Measurements from ENCODE around the gene SLC2A6.
A peak's percentile ranks its signal among the peaks of the same experiment; 100 is the strongest.
"Not testable (repeated sequence)": the region's sequence is repeated elsewhere in the genome, so short reads cannot be mapped to it uniquely, and the experiment has no call there.

Gene SLC2A6

DNA sequence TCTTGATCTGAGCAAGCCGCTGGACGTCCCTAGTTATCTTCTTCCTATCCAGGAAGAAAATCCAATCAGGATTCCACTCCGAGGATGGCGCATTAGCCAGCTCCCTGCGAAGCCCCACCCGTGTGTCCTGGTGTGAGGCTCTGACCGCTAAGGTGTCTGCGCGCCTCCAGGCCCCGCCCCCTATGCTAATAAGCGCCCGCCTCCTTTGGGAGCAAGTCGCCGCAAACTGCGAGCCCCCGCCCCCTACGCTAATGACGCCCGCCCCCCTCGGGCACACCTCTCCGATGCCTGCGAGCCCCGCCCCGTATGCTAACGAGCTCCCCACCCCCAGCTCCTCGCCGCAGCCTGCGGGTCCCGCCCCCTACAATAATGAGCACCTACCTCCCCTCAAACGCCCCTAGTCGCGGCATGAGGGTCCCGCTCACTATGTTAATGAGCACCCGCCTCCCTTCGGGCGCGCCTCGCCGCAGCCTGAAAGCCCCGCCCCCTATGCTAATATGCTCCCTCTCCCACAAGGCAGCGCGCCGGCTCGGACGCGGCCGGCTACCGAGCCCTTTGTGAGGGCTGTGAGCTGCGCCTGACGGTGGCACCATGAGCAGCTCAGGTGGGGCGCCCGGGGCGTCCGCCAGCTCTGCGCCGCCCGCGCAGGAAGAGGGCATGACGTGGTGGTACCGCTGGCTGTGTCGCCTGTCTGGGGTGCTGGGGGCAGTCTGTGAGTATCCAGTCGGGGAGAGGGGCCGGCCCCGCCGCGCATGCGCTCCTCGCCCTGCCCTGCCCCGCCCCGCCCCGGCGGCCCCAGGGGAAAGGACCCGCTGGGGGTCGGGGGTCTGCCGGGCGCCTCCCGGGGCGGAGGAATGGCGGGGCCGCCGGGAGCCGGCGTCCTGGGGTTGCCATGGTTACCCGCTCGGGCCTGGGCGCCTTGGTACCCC is 19.2 kb downstream of the SLC2A6 start, which contains the start of gene CACFD1:
CACFD1 (plus strand) TSS at position 503 of the 929 bp plus-strand sequence; CDS start at position 592, 89 bp downstream.
- peak; percentile 96 to 100 (median 100) for DNase-seq

DNA sequence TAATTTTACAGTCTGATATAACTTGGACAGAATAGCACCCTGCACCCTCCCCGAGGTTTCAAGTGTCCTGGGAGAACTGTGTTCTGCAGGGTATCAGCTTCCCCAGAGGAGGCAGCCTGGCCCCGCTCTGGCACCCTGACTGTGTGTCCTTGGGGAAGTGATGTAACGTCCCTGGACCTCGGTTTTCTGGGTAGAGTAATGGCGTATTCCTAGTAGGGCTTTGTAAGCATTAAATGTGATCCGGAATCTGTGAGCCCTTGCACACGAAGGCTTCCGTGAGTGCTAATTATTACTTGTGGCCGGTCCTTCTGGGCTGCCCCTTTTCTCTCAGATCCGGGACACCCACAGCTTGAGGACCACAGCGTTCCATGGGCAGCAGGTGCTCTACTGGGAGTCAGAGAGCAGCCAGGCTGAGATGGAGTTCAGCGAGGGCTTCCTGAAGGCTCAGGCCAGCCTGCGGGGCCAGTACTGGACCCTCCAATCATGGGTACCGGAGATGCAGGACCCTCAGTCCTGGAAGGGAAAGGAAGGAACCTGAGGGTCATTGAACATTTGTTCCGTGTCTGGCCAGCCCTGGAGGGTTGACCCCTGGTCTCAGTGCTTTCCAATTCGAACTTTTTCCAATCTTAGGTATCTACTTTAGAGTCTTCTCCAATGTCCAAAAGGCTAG is 20.1 kb downstream of the SLC2A6 start:
- peak in 2 of 3 experiments; percentile 49 to 67 for DNase-seq

DNA sequence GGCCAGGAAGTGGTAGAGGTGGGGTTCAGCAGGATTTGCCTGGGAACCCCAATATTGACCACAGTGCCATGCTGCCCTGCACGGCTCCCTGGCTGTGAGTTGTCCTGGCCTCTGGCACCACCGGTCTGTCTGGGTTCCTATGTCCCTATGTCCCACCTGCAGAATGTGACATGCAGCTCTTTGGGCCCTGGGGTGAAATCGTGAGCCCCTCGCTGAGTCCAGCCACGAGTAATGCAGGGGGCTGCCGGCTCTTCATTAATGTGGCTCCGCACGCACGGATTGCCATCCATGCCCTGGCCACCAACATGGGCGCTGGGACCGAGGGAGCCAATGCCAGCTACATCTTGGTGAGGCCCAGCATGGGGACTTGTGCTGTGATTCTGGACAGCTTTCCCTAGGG is 21.2 kb downstream of the SLC2A6 start:
- no peak for DNase-seq

DNA sequence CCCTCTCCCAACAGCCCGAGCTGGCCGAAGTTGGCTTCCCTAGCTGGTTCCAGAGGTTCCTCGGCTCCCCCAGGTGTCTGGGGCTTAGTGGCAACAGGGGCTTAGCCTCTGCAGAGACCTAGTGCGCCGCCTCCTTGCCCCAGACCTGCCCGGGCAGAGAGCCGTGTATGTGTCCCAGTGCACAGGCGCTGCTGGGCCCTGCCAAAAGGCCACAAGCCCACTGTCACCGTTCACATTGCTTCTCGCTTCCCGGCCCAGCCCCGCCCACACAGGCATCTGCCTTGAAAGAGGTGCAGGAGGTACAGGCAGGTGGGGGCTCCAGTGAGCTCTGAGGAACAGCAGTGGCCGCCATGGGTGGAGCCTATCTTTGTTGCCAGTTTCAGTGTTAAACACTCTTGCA is 21.7 kb downstream of the SLC2A6 start:
- no peak for DNase-seq

DNA sequence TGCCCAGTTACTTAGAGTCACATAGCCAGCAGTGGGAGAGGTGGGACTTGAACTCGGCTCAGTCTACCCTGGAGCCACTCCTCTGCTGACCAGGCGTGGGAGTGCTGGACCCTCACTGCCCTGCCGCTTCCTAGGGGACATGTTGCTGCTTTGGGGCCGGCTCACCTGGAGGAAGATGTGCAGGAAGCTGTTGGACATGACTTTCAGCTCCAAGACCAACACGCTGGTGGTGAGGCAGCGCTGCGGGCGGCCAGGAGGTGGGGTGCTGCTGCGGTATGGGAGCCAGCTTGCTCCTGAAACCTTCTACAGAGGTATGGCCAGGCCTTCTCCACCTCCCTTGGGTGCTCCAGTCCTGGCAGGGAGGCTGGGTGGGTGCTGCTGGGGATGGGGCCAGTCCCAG is 22.5 kb downstream of the SLC2A6 start:
- no peak for DNase-seq

DNA sequence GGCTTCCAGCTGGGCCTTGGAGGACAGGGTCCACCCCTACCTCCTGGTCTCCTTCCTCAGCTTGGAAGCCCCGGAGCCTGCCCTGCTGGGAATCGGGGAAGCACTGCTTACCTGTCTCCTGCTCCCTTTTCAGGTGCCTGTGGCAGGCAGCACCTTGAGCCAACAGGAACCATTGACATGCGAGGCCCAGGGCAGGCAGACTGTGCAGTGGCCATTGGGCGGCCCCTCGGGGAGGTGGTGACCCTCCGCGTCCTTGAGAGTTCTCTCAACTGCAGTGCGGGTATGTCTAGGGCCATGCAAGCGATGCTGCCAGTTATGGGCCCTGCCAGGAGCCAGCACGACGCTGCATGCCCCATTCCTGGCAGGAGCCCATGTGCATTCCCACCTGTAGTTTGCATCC is 23.0 kb downstream of the SLC2A6 start:
- DNase-seq, result no peak

DNA sequence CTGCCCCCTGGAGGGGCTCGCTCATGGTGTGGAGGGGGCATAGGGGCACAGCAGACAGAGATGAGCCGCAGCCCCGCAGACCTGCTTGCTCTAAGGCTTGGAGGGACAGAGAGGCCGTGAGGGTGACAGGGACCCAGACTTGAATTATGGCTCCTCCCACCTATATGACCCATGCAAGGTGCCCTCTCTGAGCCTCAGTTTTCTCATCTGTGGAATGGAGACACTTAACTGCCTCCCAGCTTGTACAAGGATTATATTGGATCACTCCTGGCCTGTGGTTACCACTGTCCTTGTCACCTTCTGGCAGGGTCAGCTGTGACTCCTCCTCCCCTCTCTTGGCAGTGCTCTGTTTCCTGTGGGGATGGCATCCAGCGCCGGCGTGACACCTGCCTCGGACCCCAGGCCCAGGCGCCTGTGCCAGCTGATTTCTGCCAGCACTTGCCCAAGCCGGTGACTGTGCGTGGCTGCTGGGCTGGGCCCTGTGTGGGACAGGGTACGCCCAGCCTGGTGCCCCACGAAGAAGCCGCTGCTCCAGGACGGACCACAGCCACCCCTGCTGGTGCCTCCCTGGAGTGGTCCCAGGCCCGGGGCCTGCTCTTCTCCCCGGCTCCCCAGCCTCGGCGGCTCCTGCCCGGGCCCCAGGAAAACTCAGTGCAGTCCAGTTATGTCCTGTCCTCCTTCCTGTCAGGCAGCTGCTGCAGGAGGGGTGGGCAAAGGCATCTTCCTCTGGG is 23.8 kb downstream of the SLC2A6 start:
- DNase-seq, result no peak

DNA sequence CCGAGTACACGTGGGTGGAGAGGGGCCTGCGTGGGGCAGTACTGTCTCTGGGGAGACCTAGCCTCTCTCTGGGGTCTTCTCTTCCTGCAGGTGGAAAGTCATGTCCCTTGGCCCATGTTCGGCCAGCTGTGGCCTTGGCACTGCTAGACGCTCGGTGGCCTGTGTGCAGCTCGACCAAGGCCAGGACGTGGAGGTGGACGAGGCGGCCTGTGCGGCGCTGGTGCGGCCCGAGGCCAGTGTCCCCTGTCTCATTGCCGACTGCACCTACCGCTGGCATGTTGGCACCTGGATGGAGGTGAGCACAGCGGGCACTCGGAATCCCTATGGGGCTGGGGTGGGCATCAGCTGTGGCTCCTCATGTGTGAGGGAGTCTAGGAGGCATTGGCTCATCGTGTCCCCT is 24.6 kb downstream of the SLC2A6 start:
- DNase-seq, result no peak

DNA sequence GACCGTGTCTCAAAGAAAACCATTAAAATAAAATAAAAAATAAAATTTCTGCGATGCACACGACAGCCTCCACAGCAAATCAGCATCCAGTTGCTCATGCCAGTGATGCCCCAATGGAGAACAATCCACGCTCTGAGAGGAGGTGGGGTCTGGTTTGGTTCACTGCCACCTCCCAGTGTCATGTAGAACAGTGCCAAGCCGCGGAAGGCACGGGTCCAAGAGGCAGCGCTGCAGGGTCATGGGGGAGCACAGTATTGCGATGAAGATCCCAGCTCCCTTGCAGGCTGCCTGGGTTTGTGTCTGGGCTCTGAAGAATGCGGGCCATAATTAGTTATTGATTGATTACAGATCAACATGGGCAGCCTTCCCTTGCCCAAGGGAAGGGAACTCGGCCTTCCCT is 25.2 kb downstream of the SLC2A6 start:
- DNase-seq, result no peak

DNA sequence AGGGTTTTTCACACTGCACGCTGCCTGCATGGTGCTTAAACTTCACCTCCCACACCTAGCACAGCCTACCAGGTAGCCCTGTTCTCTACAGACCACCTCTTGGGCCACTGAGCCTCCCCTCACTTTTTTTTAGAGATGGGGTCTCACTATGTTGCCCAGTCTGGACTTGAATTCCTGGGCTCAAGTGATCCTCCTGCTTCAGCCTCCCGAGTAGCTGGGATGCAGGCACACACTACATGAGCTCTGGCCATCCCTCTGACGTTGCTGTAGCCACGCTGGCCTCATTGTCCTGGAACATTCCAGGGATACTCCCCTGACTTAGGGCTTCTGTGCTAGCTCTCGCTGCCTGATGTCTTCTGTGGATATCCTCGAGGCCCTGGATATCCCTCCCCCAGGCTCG is 26.3 kb downstream of the SLC2A6 start:
- no peak for DNase-seq

DNA sequence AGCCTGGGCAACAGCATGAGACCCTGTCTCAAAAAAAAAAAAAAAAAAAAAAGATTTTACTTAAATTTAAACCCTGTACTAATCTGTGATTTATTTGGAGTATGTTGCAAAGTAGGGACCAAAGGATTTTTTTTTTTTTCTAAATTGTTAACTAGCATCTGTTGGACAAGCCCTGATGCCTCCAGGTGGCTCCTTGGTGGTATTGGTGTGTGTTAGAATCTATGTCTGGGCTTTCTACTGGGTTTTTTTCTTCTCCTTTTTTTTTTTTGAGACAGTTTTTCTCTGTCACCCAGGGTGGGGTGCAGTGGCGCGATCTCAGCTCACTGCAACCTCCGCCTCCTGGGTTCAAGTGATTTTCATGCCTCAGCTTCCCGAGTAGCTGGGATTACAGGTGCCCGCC is 27.0 kb downstream of the SLC2A6 start:
- not testable (repeated sequence) for DNase-seq

DNA sequence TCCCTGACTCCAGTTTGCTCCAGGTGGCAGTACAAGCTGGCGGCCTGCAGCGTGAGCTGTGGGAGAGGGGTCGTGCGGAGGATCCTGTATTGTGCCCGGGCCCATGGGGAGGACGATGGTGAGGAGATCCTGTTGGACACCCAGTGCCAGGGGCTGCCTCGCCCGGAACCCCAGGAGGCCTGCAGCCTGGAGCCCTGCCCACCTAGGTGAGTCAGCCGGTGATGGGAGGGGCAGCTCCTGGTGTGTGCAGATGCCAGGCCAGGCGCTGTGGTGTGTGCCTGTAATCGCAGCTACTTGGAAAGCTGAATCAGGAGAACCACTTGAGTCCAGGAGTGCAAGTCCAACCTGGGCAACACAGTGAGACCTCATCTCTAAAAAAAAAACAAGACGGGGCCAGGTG is 29.1 kb downstream of the SLC2A6 start:
- peak in 1 of 3 experiments; percentile 22 for DNase-seq

DNA sequence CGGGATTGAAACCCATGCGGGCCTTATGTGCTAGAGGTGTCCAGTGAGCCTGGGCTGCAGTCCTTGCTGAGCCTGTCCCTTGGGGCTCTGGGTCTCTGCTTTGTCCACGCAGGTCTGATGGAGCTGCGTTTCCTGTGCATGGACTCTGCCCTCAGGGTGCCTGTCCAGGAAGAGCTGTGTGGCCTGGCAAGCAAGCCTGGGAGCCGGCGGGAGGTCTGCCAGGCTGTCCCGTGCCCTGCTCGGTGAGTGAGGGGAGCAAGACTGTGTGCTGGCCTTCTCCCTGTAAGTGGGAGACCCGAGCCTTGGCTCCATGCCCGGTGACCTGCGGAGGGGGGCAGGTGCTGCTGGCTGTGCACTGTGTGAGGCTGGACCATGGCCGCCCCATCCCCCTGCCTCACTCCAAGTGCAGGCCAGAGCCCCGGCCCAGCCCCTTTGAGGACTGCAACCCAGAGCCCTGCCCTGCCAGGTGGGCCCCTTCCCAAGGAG is 30.4 kb downstream of the SLC2A6 start:
- peak in 2 of 3 experiments; percentile 19 to 66 for DNase-seq

DNA sequence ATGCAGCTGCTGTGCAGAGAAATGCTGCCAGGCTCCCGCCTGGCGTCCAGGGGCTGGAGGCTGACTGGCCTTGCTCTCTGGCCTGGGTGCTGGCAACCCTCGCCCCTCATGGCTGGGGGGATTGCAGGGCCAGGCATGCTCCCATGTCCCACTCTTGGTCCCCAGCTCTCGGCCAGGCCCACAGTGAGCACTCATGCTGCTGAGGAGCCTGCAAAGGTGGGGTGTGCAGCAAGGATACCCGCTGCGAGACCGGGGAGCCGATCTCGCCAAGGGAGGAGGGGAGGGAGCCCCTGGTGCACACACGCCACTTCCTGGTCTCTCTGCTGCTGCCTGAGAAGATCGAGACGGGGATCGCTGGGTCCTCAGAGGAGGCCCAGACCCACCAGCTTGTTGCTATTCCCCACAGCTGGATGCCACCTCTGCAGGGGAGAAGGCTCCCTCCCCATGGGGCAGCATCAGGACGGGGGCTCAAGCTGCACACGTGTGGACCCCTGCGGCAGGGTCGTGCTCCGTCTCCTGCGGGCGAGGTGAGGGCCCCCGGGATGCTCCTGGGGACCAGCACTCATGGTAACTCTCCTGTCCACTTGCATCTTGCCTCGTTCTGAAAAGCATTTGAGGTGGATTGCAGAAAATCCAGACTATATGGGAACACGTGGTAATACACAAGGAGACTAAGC is 33.5 kb downstream of the SLC2A6 start:
- DNase-seq, result no peak

DNA sequence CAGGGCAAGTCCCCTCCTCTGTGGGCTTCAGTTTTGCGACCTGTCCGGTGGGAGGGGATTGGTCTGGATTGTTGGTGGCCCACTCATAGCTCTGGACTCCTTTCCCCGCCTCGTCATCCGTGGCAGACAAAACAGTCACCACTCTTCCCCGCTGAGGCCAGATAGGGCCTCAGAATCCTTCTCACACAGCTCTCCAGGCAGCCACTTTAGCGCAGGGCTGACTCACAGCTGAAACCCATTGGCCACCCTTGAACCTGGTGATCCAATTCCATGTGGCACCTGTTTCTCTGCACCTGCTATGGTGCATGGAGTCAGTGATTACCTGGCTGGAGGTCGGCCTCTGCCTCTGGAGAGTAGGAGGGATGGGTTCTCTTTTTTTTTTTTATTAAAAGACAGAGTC is 34.9 kb downstream of the SLC2A6 start:
- peak; percentile 17 to 76 (median 42) for DNase-seq

DNA sequence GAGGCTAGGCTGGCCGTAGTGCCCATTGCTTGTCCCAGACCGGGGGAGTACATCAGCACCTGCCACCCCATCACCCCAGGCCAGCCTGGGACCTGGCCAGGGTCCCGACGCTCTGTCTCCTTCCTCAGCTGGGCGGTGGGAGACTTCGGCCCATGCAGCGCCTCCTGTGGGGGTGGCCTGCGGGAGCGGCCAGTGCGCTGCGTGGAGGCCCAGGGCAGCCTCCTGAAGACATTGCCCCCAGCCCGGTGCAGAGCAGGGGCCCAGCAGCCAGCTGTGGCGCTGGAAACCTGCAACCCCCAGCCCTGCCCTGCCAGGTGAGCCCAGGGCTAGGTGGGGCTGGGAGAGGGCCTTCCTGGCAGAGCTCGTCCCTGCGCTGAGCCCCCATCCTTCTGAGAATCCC is 35.7 kb downstream of the SLC2A6 start:
- DNase-seq, result no peak

DNA sequence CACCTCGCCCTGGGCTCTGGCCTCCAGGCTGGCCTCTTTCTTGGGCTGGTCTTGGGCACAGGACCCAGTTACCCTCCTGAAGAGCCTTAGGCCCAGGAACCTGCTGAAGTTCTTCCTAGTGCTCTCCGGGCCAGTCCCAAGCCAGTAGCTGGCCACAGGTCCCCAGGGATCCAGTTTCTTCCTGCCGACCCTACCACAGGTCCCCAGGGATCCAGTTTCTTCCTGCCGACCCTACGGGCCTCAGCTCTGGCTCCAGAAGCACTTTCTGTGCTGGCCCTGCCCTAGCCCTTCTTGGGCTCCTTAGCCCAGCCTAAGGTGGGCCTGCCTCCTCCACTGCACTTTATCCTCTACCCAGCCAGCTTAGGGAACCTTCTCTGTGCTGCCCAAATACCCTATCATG is 37.3 kb downstream of the SLC2A6 start:
- no peak for DNase-seq

DNA sequence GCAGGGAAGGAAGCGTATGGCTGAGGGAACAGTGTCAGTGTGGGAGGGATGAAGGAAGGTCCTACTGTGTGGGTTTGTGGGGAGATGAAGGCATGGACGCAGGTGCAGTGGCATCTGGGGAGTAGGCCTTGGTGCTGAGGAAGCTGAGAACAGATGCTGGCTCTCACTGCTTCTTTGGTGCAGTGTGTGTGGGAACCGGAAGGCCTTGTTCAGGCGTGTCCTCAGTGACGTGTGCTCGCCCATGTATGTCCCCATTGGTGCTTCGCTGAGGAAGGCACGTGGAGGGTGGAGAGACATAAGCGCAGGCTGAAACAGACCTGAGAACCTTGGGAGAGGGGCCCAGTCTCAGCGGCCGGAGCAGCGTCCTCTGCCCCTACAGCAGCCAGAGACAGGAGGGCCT is 38.0 kb downstream of the SLC2A6 start:
- no peak for DNase-seq

DNA sequence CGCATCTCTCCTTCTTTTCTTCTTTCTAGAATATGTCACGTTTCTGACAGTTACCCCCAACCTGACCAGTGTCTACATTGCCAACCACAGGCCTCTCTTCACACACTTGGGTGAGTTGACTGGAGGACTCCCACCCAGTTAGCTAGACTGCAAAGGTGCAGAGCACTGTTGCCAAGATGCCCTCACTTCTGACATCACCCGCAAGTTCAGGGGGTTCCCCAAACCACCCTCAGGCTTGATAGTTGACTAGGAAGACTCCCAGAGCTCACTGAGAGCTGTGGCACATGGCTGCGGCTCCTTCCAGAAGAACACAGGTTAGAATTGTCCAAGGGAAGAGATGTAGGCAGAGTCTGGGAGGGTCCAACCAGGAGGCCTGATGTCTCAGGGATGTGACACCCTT is 39.6 kb downstream of the SLC2A6 start:
- DNase-seq, result no peak

DNA sequence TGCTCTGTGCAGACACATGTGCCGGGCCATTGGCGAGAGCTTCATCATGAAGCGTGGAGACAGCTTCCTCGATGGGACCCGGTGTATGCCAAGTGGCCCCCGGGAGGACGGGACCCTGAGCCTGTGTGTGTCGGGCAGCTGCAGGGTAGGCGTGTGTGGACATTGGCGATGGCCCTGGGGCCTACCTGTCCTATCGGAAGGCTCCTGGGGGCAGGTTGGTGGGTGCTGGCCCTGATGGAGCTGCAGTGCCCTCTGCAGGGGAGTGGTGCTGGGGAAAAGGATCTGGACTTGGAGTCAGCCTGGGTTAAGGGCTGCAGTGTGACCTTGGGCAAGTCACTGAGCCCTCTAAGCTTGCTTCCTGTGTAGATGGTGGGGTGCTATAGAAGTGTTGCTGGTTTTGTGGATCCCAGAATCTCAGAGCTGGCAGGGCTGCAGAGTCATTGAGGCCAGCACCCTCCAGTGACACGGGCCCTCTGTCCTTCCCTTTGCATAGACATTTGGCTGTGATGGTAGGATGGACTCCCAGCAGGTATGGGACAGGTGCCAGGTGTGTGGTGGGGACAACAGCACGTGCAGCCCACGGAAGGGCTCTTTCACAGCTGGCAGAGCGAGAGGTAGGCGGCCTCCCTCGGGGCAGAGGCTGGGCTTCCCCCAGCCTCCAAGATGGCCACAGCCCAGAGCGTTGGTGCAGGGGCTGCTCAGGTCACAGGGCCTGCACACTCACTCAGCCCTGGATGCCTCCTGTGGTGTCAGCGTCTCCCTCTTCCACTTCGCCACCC is 41.0 kb downstream of the SLC2A6 start:
- no peak for DNase-seq

DNA sequence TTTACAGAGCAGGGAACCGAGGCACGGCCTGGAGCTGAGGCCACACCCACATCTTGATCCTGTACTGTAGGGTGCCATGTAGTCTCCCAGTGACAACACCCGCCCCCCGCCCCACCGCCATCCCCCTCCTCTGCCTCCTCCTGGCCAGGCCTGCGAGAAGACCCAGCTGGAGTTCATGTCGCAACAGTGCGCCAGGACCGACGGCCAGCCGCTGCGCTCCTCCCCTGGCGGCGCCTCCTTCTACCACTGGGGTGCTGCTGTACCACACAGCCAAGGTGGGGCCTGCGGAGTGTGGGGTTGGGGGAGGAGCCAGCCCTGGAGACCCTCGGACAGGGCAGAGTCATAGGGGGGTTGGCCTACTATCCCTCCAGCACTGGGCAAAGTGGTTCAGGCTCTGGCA is 42.2 kb downstream of the SLC2A6 start:
- no peak for DNase-seq

DNA sequence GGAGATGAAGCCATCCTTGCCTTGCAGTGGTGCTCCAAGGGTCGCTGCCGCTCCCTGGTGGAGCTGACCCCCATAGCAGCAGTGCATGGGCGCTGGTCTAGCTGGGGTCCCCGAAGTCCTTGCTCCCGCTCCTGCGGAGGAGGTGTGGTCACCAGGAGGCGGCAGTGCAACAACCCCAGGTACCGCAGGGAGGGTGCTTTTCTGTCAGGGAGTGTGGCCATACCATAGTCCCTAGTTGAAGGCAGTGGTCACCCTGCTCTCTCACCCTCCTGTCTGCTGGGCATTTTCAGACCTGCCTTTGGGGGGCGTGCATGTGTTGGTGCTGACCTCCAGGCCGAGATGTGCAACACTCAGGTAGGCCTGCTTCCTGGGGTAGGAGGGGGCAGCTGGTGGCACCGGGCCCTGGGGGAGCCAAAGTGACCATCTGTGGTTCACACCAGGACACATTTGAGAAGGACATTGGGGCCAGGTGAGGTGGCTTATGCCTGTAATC is 45.5 kb downstream of the SLC2A6 start:
- DNase-seq, result no peak
